SIG-M5 (cell line): ENCODE results near the gene PRRC2B.
"Not testable (repeated sequence)": the region's sequence is repeated elsewhere in the genome, so short reads cannot be mapped to it uniquely, and the experiment has no call there.

ENCODE experiments used
- DNase-seq: peaks from one replicate; lab custom pipeline; 2025; lab: John Stamatoyannopoulos, UW

The PRRC2B gene

DNA sequence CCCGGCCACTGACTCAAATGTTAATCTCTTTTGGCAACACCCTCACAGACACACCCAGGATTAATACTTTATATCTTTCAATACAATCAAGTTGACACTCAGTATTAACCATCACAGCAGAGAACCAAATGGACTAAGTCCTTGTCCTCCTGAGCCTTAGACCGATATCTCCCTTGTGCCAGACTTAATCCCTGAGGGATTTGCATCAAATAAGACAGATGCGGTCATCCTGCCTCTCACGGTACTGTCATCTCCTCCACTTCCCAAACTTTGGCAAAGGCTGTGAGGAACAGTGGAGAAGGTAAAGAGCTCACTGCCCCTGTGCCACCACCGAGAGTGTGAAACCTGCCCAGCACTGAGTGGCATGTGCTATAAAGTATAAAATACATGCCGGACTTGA is 6.5 kb upstream of the PRRC2B start:
- DNase-seq: no peak

GRCh38 chr9:131391020-131391419 is 2.9 kb upstream of the PRRC2B start:
- DNase-seq: no peak

- DNase-seq: no peak
These were observed 2.4 kb upstream of the PRRC2B start for GRCh38 chr9:131391504-131391903.

GRCh38 chr9:131394464-131395156 is 724 bp downstream of the PRRC2B start:
- no peak for DNase-seq

DNA sequence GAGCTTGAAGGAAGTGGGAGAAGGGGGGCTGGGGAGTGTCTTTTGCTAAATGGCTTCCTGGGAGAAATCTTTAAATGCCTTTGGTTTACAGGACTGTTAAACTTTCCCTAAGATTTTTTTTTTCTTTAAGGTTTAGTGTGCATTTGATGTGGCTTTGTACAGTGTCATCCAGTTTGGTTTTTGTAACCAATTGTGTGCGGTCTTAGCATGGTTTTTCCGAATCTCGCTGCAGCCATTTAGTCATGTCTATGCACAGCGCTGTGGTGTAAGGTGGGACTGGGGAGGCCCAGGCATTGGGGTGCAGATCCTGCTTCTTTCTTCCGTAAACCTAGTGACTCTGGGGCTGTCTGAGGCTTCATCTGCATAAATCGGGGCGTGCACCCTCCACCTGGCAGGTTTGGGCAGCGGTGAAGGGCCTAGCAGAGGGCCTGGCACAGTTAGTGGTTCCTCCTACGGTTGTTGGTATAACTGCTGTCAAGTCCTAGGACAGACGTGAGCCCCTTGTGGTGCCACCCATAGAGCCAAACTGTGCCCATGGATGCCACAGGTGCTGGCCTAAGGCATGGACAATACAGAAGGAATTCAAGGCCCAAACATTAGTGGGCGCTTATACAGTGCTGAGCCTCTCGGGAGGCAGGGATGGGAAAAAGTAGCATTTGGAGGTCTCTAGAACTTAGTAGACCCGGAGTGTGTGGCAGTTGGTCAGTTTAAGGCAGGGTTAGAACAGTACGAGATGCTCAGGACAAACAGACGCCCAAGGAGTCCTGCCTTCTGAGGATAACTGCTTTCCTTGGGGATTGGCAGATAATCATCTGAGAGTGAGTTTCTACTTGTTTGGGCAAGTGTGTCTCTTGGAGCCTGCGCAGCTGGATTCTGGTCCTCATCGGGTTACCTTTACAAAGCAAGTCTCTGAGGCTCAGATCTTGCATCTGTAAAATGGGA is 1.5 kb downstream of the PRRC2B start:
- DNase-seq: no peak

DNA sequence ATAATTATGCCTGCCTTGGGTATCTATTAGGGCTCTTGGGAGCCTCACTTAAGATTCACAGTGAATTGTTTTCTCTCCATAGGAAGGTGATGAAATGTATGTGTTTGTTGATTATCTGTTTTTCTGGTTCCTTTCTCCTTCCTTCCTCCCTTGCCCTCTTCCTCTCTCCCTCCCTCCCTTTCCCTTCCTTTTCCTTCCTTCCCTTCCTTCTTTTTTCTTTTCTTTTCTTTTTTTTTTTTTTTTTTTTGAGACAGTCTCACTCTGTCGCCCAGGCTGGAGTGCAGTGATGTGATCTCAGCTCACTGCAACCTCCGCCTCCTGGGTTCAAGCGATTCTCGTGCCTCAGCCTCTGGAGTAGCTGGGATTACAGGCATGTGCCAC is 2.2 kb downstream of the PRRC2B start:
- DNase-seq: not testable (repeated sequence)

DNA sequence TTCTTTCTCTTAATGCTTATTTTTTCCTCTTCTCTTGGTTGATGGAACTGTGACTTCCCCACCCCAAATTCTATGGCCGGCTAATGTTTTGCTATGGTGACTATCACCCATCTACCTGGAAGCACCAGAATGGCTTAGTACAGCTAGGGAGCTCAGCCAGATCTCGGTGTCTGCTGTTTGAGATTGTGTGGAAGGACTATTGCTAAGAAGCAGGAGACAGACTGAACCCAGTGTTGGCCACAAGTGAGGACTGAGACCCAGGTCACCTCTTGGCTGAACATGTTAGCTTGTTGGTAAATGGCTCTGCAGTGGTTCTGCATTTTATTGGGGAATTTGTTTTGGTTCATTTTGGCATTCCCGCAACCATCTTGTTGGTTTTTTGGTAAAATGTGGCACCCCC is 2.7 kb downstream of the PRRC2B start:
- DNase-seq: no peak

DNA sequence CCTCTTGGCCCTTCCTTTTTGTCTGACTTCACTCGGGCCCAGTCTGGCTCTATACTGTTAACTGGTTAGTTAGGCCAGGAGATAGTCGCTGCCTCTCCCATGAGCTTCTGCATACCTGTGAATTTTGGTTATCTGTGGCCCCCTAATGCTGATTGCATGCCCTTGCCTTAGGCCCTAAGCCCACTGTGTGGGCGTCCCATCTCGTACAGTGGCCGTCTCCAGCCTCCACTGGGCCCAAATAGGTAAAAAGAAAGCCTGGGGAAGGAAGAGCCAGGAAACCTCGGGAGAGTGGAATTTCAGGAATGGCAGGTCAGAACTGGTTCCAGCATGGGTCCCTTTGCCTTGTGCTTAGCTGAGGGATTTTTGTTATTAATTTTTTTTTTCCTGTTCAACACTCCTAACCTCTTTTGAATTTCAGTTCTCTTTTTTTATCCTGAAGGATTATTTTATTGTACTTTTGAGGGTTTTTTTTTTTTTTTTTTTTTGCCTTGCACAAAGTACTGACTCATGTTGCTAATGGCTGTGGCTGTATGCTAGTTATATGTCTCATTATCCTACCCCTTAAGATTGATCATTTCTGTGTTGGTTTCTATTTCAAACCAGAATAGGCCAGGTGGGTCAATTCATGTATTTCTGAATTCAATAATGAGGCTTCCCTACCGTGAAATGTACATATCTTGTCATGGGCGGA is 3.4 kb downstream of the PRRC2B start:
- no peak for DNase-seq

DNA sequence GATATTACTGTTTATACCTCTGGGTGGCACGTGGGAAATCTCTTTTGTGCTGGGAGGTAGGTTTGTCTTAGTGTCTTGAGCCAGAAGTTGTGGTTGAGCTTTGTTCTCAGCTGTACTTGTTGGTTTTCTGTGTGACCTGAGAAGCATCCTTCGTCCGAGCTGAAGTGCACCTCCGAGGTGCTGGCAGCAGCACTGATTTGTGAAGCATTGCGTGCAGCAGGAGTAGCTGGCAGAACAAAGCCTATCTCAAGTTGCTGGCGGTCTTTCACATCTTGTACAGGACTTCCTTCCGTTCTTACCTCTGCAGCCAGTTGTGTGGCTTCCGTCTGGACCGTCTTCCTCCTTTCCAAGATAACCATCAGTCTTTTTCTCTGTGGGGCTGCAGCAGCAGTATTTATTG is 4.3 kb downstream of the PRRC2B start:
- no peak for DNase-seq

- no peak for DNase-seq
These were observed 6.1 kb downstream of the PRRC2B start for GRCh38 chr9:131399972-131400371.

DNA sequence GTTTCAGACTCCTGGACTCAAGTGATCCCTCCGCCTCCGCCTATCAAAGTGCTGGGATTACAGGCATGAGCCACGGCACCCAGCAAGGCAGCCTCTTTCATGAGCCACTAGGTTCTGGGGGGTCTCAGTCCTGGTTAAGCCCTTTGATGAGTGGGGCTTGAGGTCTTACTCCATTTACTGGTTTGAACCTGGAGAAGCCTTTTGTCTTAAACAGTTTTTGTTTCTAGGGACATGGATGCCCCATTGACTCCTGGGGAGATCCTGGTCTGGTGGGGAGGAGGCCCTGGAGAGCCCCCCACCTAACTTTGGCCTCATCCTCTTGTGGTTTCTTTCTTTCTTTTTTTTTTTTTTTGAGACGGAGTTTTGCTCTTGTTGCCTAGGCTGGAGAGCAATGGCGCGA is 6.7 kb downstream of the PRRC2B start:
- DNase-seq: no peak

DNA sequence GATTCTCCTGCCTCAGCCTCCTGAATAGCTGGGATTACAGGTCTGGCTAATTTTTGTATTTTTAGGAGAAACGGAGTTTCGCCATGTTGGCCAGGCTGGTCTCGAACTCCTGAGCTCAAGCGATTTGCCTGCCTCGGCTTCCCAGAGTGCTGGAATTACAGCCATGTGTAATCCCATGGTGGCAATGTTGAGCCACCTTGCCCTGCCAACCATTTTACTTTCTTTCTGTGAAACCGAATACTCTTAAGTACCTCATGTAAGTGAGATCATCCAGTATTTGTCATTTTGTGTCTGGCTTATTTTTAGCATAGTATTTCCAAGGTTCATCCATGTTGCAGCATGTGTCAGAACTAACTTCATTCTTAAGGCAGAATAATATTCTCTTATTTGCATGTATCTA is 8.2 kb downstream of the PRRC2B start:
- no peak for DNase-seq

DNA sequence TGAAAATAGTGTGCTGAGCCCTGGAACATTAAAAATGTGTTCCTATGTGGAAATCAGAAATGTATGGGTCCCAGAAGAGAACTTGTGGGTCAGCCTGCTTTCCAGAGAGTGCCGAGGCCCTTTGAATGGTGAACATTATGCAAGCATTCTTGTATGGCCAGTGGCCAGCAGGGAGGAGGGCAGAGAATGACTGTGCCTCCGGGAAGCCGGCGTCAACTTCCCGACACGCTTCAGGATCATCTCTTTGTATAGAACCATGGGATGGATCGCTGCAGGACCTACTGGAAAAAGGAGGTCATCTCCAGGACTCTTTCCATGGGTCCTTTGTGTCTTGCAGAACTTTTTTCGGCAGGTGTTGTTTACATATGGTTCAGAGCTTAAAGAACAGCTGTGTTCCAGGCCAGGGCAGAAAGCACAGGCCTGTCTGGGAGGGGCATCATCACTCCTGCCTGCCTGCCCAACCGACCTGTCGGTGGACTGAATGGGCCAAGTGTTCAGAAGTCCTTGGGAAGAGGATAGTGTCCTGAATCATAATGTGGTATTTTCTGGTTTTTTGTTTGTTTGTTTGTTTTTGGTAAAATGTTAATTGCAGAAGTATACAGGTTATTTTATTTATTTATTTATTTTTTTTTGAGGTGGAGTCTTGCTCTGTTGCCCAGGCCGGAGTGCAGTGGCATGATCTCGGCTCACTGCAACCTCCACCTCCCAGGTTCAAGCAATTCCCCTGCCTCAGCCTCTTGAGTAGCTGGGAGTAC is 9.0 kb downstream of the PRRC2B start:
- DNase-seq: no peak

GRCh38 chr9:131403493-131403773 is 9.5 kb downstream of the PRRC2B start:
- no peak for DNase-seq

- no peak for DNase-seq
These were observed 10.7 kb downstream of the PRRC2B start for GRCh38 chr9:131404581-131404980.

DNA sequence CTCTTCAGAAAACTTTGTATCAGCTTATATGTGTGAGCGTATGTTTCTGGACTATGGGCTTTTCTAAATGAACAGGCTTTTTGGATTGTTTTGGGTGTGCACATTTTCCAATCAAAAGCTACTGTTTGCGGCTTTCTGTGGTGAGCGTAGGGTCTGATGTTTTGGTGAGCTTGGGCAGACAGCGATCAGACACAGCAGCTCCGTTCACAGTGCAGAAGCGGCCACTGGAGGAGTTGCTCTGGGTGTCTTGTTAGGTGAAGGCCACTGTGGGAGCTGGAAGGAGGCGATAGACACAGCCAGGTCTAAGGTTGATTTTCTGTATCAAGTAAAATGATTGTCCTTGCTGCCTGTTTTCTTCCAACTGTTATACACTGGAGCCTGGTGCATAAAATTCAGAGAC is 11.1 kb downstream of the PRRC2B start:
- DNase-seq: no peak

DNA sequence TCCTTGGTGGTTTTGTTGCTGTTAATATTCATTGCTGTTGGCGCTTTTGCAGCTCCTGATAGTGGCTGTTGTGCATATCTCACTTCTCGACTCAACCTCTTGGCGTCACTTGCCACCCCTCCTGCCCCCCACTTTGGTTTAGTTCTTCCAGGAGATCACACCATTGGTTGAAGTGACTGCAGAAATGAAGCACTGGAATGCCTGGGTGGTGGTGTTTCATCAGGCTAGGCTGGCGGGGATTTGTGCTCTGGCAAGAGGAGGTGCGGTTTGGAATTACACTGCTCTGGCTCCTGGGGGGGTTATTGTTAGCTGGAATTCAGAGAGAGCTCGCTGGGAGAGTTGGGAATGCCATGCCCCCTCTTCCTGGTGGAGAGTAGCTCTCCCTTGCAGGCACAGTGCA is 11.5 kb downstream of the PRRC2B start:
- no peak for DNase-seq

DNA sequence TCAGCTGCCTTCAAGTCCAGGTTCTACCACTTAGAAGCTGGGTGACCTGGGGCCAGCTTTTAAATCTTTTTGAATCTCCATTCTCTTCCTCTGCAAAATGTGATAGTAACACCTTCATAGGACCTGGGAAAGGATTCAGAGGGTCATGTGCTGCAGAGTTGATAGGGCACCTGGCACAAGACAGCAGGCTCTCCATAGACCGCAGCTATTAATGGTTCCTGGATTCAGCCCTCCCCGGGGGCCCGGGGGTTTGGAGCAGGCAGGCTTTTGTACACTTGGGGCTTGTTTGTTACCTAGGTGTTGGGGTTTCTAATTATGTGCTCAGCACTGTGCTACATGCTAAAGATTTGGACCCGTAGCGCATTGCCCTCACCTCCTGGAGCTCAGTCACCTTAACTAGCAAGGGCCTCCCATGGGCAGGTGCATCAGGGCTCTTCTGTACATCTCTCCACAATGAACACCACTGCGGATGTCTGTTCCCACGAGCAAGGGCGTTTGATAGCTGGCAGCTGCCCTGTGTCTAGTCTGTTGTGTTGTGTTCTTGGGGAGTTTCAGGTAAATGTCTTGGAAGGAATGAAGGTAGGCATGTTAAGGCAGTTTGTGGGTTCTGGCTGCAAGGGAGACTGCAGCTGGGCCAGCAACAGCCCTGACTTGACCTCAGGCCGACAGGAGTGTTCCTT is 12.1 kb downstream of the PRRC2B start:
- DNase-seq: no peak

- DNase-seq: no peak
These were observed 12.9 kb downstream of the PRRC2B start for GRCh38 chr9:131406563-131407436.

GRCh38 chr9:131407717-131408195 is 13.9 kb downstream of the PRRC2B start:
- DNase-seq: no peak
